Measurements from ENCODE around the gene PTH1R. TPM values are rescaled to one million over a fixed set of nuclear protein-coding genes. Genes with fewer than 3 reads are reported as not detected.

The PTH1R gene
- total RNA-seq, 2 donors from 2014 or later = 1.3 to 10.8 TPM

- Histone ChIP-seq H3K27ac (no peak overlapping the region), H3K27me3 (replicated peaks; ENCODE audit: insufficient read depth) (no peaks in the 10 kb centered on the region), H3K4me1 (replicated peaks) (no peaks in the 10 kb centered on the region), H3K36me3 (no peaks in the 10 kb centered on the region), H3K4me3 (no peak overlapping the region), H3K9me3 (no peaks in the 10 kb centered on the region)
- TF ChIP-seq POLR2A (IDR thresholded peaks at IDR 0.05) (no peak), CTCF (IDR thresholded peaks at IDR 0.05) (no peak), POLR2AphosphoS5 (IDR thresholded peaks at IDR 0.05) (no peak)
- no peak for DNase-seq (ENCODE audit: low spot score)
- intact Hi-C loops (cut with DNase I) = no loop called here
- 96% methylated on average over 3 of the region's 3 CpGs for WGBS
Measured at GRCh38 chr3:46912986-46913385, 35.5 kb downstream of the PTH1R start.

- Histone ChIP-seq H3K9me3 (no peaks in the 10 kb centered on the region), H3K36me3 (no peaks in the 10 kb centered on the region), H3K27me3 (replicated peaks; ENCODE audit: insufficient read depth) (no peaks in the 10 kb centered on the region), H3K27ac (no peak overlapping the region), H3K4me3 (no peak overlapping the region), H3K4me1 (replicated peaks) (no peaks in the 10 kb centered on the region)
- intact Hi-C loops (cut with DNase I) = no loop called here
- DNase-seq (ENCODE audit: low spot score) = peak; percentile 75
- TF ChIP-seq POLR2AphosphoS5 (IDR thresholded peaks at IDR 0.05) (peak; percentile 18), POLR2A (IDR thresholded peaks at IDR 0.05) (no peak)
- 26% methylated on average over 8 of the region's 8 CpGs for WGBS
Measured at GRCh38 chr3:46913644-46914043, 36.1 kb downstream of the PTH1R start.

GRCh38 chr3:46914849-46915248 is 37.3 kb downstream of the PTH1R start:
- Histone ChIP-seq H3K9me3 (no peaks in the 10 kb centered on the region), H3K27me3 (replicated peaks; ENCODE audit: insufficient read depth) (no peaks in the 10 kb centered on the region), H3K36me3 (no peaks in the 10 kb centered on the region), H3K4me3 (no peak overlapping the region), H3K4me1 (replicated peaks) (no peaks in the 10 kb centered on the region), H3K27ac (no peak overlapping the region)
- 84% methylated on average over 7 of the region's 7 CpGs for WGBS
- no peak for TF ChIP-seq POLR2A (IDR thresholded peaks at IDR 0.05)
- no peak for TF ChIP-seq POLR2AphosphoS5 (IDR thresholded peaks at IDR 0.05)
- TF ChIP-seq CTCF (IDR thresholded peaks at IDR 0.05) = no peak
- intact Hi-C loops (cut with DNase I) = no loop called here
- DNase-seq (ENCODE audit: low spot score) = no peak

- no peak for DNase-seq (ENCODE audit: low spot score)
- H3K36me3 ChIP-seq = no peaks in the 10 kb centered on the region
- TF ChIP-seq POLR2AphosphoS5 (IDR thresholded peaks at IDR 0.05) = no peak
- TF ChIP-seq POLR2A (IDR thresholded peaks at IDR 0.05) = no peak
- no peak for TF ChIP-seq CTCF (IDR thresholded peaks at IDR 0.05)
- H3K9me3 ChIP-seq = no peaks in the 10 kb centered on the region
- H3K4me3 ChIP-seq = no peak overlapping the region
- intact Hi-C loops (cut with DNase I) = no loop called here
- no peak overlapping the region for H3K27ac ChIP-seq
- WGBS = 79% methylated on average over 8 of the region's 8 CpGs
- no peaks in the 10 kb centered on the region for H3K27me3 ChIP-seq (replicated peaks; ENCODE audit: insufficient read depth)
- no peaks in the 10 kb centered on the region for H3K4me1 ChIP-seq (replicated peaks)
Measured at GRCh38 chr3:46915297-46915822, 37.8 kb downstream of the PTH1R start.

GRCh38 chr3:46916278-46916677 is 38.8 kb downstream of the PTH1R start:
- 100% methylated on average over 1 of the region's 1 CpG for WGBS
- Histone ChIP-seq H3K9me3 (no peaks in the 10 kb centered on the region), H3K27ac (no peak overlapping the region), H3K4me3 (no peak overlapping the region), H3K36me3 (peaks cover 5 to 6% of the 10 kb centered on the region in 2 donors), H3K4me1 (replicated peaks) (no peaks in the 10 kb centered on the region), H3K27me3 (replicated peaks; ENCODE audit: insufficient read depth) (no peaks in the 10 kb centered on the region)
- no peak for TF ChIP-seq POLR2A (IDR thresholded peaks at IDR 0.05)
- TF ChIP-seq CTCF (IDR thresholded peaks at IDR 0.05) = no peak
- no peak for TF ChIP-seq POLR2AphosphoS5 (IDR thresholded peaks at IDR 0.05)
- DNase-seq (ENCODE audit: low spot score) = no peak
- intact Hi-C loops (cut with DNase I) = no loop called here

Data from prostate gland (tissue), 2 donors.